LNCaP clone FGC (cell line): ENCODE data around the gene DPY19L2.
"Not testable (repeated sequence)": the region's sequence is repeated elsewhere in the genome, so short reads cannot be mapped to it uniquely, and the experiment has no call there.

Source experiments
- DNase-seq: peaks from one replicate; pipeline ENCODE4 v3.0.0-alpha.2; 2011; ENCODE audit warnings: low read depth
- H3K4me3 ChIP-seq: 2 replicates; pipeline ENCODE4 v1.5.1; 2011; ENCODE audit warnings: mild to moderate bottlenecking, low read depth, low read length, control low read depth

DPY19L2 gene

GRCh38 chr12:63680758-63681157 is 12.5 kb upstream of the DPY19L2 start:
- not testable (repeated sequence) for DNase-seq

DNA sequence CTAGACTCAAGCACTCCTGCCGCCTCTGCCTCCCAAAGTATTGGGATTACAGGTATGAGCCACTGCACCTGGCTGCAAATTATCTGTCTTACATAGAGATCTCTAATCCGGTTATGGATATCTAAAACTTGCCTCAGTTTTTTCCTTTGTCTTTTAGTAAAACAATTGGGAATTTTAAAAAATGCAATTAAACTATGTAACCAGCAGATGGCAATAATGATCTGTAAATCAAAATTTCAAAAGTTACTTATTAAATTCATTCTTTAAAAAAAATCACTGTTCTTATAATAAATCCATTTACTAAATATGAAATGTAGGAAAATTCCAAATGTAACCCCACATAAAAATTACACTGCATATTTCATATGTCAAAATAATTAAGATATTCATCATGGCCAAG is 4.3 kb upstream of the DPY19L2 start:
- DNase-seq, H3K4me3 ChIP-seq: not testable (repeated sequence)

More at GRCh38 chr12:63680758-63681157, 12.5 kb upstream of the DPY19L2 start:
- H3K4me3 ChIP-seq = not testable (repeated sequence)

DNA sequence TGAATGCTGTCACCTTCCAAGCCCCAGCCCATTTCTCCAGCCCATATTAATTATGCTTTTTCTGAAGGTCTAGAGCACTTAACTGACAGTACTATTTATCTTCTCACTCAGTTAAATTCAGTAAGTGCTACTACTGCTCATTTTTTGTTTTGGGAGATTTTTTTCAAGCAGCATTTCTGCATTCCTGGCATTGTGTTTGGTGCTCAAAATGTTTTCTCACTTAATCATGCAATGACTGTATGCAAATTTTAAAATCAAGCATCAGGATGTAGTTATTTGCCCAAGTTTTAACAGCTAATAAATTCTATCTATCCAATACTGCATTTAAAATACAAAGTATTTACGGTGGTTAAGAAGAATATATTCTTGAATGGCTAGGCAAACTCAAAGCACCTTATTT is 1.6 kb upstream of the DPY19L2 start:
- H3K4me3 ChIP-seq, DNase-seq: not testable (repeated sequence)

DNA sequence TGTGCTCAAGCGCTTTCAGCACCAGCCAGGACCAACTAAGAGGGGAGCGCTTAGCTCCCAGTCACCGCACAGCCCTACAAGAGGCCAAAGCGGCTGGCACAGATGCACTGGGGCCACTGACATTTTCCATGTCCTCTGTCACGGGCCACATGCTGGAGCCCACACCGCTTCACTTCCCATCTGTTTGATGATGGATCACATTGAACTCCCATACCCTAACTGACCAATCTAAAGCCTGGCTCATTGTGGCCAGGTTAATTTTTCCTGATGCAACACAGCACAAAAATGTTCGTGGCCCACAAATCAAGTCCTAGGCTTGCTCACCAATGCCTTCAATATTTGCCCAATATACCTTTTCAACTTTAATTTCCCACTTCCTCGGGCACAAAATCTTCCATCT is 1.1 kb upstream of the DPY19L2 start:
- H3K4me3 ChIP-seq, DNase-seq: not testable (repeated sequence)

GRCh38 chr12:63668800-63669365 is 590 bp upstream of the DPY19L2 start:
- DNase-seq, H3K4me3 ChIP-seq: not testable (repeated sequence)

GRCh38 chr12:63663005-63663404 is 5.3 kb downstream of the DPY19L2 start:
- H3K4me3 ChIP-seq, DNase-seq: not testable (repeated sequence)

DNA sequence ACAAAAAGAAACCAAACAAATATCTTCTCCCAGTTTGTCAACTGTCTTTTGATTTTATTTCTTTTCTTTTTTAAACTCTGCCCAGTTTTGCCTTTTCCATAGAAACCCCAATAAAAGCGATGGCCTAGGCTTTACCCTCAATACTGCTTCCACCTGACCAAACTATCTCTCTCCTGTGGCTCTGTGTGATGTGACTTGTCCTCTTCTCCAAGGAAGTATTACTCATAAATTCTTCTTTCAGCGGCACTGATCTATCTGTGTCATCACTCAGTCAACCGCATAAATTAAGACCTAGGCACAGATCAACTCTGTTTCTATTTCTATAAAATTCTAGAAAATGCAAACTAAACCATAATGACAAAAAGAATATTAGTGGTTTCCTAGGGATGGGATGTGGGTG is 9.8 kb downstream of the DPY19L2 start:
- DNase-seq, H3K4me3 ChIP-seq: not testable (repeated sequence)

DNA sequence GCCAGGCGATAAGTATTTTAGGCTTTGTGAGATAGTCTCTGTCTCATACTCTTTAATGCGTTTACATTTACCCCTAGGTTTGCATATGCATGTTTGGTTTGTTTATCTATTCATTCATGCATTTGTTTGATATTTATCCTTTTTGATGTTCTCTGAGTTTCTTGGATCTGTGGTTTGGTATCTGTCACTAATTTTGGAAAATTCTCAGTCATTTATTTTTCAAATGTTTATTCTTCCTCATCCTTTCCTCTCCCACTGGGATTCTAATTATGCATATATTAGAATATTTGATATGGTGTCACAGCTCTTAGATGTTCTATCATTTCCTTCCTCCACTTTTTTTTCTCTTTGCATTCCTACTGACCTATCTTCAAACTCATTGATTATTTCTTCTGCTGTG is 11.9 kb downstream of the DPY19L2 start:
- DNase-seq = not testable (repeated sequence)

DNA sequence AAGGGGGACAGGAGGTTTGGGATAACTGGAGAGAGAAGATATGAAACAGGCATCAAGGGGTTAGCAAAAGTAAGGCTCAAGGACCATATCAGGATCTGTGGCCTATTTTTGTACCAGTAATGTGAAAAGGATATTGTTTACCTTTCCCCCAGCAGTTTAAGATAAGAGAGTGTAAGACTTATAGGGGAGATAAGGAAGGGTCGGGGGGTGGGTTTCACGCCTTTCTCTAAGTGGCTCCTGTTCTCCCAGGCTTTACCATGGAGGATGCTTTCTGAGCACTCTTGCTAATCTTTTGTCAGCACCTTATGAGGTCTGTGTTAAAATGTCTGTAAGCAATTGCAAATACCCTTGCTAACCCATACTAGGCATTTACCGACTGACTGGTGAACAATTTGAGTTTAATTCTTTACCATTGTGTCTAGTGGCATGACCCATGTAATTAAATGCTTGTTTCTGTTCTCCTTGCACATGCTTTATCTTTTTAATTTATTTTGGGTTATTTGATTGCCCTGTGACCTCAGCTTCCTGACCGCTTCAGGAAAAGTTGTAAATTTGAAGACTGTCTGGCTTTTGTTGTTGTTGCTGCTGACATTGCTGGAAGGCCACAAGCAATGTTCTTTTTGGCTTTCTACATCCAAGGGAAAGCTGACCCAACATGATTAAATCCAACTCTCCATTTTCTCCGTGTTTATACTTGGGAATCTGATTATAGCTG is 12.6 kb downstream of the DPY19L2 start:
- not testable (repeated sequence) for H3K4me3 ChIP-seq, DNase-seq

More for the DNA sequence above, 11.9 kb downstream of the DPY19L2 start:
- H3K4me3 ChIP-seq = not testable (repeated sequence)

GRCh38 chr12:63654481-63654880 is 13.8 kb downstream of the DPY19L2 start:
- not testable (repeated sequence) for DNase-seq

DNA sequence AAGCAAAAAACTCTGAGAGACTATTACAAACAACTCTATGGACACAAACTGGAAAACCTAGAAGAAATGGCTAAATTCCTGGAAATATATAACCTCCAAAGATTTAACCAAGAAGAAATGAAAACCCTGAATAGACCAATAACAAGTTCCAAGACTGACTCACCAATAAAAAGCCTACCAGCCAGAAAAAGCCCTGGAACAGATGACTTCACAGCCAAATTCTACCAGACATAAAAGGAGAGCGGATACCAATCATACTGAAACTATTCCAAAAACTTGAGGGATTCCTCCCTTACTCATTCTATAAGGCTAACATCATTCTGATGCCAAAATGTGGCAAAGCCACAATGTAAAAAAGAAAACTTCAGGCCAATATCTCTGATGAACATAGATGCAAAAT is 18.8 kb downstream of the DPY19L2 start:
- H3K4me3 ChIP-seq, DNase-seq: not testable (repeated sequence)

More at GRCh38 chr12:63654481-63654880, 13.8 kb downstream of the DPY19L2 start:
- H3K4me3 ChIP-seq = not testable (repeated sequence)

DNA sequence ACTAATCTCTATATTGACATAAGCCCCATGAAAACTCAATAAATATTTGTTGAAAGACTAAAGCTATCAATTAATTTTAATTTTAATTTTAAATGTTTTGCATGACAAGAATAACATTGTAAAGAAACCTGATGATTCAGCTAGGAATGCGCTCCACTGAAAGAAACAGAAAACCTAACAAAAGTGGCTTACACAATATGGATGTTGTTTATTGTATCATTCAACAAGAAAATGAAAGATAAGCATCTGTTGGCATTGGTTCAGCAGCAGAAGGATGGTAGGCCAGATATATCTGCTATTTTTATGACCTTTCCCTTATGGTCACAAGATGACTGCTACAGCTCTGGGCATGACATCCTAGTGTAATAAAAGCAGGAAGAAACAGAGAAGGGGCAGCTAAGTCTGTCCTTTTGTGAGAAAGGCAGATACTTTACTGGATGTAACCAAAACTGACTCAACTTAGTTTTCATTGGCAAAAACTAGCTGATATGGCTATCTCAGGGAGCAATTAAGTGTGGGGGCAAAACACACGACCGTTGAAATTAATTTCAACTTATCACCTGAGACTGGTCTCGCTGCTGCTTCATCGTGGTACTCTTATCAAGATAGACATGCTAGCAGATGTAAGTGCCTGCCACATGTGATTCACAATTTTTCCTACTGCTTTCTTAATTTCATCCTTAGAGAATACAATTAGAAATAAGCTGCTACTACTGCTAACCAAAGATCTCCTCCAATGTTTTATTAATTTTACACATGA is 24.7 kb downstream of the DPY19L2 start:
- DNase-seq = peak; percentile 95
- not testable (repeated sequence) for H3K4me3 ChIP-seq

DNA sequence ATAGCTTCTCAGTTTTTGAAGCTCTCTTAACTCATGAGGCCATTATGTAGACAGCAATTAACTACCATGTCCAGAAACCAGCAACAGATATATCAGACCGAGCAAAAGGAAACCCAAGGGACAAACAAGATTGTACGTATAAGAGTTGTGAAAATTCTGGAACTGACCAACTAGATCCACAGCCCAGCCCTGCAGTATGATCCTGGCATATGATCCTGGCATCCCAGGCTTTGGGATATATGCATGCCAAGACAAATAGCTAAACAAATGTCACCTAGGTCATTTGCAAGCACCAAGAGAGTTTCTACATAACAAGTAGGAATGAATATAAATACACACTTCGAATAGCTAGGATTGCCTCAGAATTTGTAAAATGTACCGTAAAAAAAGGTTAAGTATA is 44.0 kb downstream of the DPY19L2 start:
- H3K4me3 ChIP-seq = not testable (repeated sequence)
- peak; percentile 68 for DNase-seq

- DNase-seq, H3K4me3 ChIP-seq: not testable (repeated sequence)
Observed at GRCh38 chr12:63615544-63615943, 52.7 kb downstream of the DPY19L2 start.

DNA sequence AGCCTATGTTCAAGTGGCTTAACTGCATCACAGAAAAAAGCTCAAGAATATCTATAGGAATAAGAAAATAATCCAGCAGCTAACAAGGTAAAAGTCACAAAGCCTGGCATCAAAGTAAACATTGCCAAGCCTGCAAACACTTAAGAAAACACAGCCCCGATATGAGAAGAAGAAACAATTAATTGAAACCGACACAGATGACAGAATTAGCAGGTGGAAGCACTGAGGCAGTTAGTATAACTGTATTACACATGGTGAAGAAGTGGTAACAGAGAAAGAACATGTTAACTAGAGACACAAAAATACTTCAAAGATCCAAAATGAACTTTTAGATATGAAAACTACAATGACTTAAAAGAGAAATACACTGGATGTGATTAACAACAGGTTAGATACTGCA is 57.0 kb downstream of the DPY19L2 start:
- DNase-seq, H3K4me3 ChIP-seq: not testable (repeated sequence)

GRCh38 chr12:63609281-63609680 is 59.0 kb downstream of the DPY19L2 start:
- H3K4me3 ChIP-seq, DNase-seq: not testable (repeated sequence)

DNA sequence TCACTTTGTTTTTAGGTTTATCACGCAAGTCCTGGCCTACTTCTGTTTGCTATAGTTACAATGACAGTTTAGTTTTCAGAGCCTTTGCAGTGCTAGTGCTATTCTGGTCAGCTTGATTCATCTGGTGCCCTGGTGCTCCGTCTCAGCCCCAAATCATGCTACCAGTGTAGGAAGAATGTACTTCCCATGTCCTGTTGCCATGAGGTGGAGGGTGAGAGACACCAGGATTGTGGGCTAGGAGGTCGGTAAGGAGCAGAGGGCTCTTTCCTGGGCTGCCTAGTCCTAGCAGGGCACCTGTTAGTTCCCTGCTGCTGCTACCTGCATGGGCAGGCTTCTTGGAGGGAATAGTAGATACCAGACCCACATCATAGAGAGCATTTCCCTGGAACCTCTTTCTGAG is 63.3 kb downstream of the DPY19L2 start:
- DNase-seq, H3K4me3 ChIP-seq: not testable (repeated sequence)

- not testable (repeated sequence) for DNase-seq, H3K4me3 ChIP-seq
Observed at GRCh38 chr12:63594828-63595227, 73.5 kb downstream of the DPY19L2 start.

DNA sequence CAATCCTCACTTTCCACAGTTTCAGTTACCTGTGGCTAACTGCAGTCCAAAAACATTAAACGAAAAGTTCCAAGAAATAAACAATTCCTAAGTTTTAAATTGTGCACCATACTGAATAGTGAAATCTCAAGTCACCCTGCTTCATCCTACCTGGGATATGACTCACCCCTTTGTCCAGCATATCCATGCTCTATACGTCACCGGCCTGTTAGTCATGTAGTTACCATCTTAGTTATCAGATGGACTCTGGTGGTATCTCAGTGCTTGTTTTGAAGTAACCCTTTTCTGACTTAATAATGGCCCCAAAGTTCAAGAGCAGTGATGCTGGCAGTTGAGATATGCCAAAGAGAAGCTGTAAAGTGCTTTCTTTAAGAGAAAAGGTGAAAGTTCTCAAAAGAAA is 83.9 kb downstream of the DPY19L2 start:
- DNase-seq, H3K4me3 ChIP-seq: not testable (repeated sequence)

DNA sequence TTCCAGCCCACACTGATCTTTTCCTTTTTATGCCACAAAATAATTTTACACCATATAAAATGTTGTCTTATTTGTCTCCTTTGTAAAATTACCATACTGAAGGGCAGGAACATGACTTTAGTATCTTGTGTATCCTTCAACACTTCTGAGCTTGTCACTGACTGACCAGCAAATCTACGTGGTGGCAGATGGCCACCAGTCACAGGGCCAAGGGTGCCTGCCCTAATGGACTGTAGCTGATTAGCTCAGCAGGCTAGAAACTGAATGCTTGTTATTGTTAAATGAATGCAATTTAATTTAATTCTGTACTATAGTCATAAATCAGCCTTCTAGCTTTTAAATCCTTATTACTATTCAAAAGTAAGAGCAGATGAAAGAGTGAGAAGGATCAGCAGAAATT is 85.0 kb downstream of the DPY19L2 start:
- DNase-seq, H3K4me3 ChIP-seq: not testable (repeated sequence)
